ENCODE measurements around the gene STOML1. TPM values are rescaled to one million over a fixed set of nuclear protein-coding genes. Genes with fewer than 3 reads are reported as not detected.
A peak's percentile ranks its signal among the peaks of the same experiment; 100 is the strongest.
"Not testable (repeated sequence)": the region's sequence is repeated elsewhere in the genome, so short reads cannot be mapped to it uniquely, and the experiment has no call there.

The STOML1 gene
- total RNA-seq, 1 experiment from 2014 or later, result 14.6 TPM

DNA sequence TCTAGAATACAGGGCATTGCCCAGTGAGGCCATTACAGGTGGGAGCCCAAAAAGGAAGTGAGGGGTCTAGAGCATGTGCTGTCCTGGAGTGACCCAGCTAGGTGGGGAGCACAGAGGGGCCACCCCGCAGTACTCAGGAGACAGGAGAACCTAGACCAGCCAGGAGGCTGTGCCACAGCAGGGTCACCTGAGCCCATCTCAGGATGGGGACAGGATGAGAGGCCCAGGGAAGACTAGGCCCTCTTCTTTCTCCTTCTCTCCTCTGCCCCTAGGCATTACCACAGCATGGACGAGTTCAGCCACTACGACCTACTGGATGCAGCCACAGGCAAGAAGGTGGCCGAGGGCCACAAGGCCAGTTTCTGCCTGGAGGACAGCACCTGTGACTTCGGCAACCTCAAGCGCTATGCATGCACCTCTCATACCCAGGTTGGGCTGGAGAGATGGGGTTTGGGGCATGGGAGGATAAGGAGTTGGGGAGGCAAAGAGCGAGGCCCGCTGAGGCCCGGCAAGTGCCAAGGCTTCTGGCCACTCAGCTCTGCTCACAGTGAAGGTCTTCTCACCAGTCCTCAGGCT lies 45.2 kb downstream of the STOML1 start:
- DNase-seq (ENCODE audit: low spot score), result no peak

DNA sequence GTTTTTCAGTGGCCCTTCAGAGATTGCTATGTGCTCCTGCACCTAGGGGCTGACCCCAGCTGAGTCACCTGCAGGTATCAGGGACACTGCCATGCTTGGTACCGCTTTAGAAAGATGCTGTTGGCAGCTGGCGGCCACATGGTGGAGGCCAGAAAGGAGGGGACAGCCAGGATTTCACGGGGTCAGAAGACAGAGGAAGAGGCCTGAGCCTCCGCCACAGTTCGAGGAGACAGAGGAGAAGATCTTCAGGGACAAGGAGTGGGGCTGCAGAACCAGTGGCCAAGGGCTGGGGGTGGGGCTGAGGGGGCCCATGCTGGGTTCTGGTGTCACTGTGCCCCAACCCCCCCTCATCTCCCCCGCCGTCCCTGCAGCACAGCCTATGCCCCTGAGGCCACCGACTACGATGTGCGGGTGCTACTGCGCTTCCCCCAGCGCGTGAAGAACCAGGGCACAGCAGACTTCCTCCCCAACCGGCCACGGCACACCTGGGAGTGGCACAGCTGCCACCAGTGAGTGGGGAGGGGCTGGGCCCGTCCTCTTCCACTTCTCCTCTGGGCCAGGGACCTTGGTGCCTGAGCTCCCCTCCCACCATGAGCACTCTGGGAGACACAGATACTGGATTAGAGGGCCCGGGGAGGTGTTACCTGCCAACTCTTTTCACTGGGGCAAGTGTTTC lies 45.9 kb downstream of the STOML1 start:
- no peak for DNase-seq (ENCODE audit: low spot score)

DNA sequence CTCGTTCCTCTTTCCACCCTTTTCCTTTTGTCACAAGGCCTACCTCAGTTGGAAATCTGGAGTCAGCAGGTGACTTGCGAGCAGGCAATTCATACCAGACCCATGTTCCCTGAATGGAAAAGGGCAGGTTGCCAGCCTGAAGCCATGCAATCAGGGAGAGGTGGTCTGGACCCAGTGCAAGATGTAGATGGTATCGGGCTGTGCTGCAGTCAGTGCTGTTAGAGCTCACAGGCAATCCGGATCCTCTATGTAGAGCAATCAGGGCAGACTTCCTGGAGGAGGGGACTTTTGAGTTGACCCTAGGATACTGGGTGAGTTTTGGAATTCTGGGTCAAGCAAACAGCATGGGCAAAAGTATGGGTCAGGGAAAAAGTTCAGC lies 47.0 kb downstream of the STOML1 start:
- DNase-seq (ENCODE audit: low spot score), result no peak

DNA sequence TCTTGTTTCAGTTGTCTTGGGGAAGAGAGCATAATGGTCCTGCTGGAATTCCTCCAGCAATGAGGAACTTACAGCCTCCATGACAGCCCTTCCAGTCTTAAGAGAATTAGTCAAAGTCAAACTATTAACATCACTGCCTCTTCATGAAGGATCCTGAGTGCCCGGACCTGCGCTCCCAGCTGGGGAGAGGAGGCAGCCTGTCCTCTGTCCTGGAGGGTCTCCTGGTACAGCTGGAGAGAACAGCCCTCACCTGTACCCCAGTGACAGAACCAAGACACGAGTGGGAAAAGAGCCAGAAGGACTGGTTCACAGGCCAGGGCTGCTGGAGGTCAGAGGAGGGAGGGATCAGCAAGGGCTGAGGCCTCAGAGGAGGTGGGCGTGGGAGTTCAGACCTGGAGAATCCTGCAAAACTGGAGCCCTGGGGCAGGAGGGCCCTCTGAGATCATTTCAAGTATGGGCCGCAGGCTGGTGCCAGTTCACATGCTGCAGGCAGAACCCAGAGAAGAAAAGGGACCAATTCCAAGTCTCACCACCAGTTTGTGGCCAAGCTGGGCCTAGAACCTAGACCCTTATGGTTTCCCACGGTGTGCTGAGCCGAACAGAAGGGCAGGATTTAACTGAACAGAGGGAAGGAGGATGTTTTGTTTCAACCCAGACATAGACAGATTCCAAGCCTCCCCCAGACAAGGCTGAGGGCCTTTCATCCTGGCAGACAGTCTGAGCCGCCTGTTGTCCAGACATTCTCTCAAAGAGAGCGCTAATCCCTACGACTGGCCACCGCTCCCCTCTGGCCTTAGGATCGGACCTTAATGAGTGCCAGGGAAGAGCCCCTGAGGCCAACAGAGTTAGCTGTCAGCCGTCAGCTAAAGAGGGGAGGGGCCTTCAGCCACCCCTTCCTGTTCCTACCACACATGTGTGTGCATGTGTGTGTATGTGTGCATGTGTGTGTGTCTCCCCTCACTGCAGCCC lies 47.6 kb downstream of the STOML1 start:
- DNase-seq (ENCODE audit: low spot score), result no peak

DNA sequence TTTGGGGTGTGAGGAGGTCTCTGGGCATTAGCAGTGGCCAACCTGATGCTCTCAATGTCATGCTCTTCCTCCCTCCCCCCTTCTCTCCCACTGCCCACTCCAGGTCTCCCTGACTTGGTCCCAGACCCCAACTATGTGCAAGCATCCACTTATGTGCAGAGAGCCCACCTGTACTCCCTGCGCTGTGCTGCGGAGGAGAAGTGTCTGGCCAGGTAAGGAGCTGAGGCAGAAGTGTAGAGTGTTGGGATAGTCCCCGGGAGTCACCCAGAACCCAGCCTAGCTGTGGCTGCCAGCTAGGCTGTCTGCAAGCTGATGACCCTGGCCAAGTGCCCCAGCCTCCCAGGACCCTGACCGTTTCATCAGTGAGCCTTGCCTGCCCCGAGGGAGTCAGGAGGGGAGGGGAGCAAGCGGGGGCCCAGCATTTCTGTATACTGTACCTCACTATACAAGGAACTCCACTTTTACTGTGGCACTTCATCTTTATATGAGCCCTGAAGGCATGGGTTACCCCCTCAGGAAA lies 49.3 kb downstream of the STOML1 start:
- no peak for DNase-seq (ENCODE audit: low spot score)

DNA sequence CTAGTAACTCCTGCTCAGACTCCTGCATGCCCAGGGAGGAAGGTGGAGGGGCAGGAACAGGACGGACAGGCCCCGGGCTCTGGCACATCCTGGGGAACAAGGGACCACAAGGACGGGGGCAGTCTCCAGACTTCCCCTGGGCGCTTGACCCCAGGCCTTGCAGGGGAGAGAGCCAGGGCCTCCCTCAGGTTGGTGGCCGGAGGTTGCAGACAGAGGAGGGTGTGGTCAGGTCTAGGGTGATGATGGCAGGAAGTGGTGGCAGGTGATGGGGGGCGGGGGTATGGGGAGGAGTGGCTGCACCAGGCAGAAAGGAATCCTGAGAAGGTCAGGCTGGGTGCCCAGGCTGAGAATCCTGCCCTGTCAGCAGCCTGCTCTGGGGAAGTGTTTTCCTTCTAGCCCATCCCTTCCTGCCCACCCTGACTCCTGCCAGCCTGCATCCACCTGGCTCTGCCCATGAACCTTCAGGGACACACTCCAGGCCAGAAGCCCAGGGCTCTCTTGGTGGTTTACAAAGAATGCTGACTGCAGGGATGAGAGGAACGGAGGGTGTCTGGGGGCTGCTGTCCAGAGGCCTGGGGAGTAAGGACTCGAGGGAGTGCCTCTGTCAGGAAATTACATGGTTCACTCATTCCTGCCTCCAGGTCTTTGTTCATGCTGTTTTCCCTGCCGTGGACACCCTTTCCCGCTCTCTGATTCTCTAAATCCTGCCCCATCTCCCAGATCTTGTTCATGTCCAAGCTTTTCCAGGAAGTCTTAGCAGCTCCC lies 50.0 kb downstream of the STOML1 start:
- DNase-seq (ENCODE audit: low spot score), result peak; percentile 85

DNA sequence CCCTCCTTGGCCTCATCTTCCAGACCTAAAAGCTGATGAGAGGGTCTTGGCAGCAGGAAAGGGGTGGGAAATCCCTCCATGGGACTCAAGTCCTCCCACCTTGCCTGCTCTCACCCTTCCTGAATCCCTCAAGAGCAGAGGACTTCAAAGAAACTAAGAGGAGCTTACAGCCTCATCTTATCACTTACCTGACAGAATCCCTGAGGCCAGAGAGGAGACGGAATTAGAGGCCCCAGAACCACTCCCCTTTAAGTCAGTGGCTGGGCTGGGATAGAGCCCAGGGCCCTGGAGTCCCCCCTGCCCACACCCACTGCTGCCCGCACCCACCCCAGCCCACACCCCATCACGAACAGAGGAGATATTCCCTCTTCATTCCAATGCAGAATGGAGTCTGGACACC lies 50.6 kb downstream of the STOML1 start:
- DNase-seq (ENCODE audit: low spot score), result no peak

DNA sequence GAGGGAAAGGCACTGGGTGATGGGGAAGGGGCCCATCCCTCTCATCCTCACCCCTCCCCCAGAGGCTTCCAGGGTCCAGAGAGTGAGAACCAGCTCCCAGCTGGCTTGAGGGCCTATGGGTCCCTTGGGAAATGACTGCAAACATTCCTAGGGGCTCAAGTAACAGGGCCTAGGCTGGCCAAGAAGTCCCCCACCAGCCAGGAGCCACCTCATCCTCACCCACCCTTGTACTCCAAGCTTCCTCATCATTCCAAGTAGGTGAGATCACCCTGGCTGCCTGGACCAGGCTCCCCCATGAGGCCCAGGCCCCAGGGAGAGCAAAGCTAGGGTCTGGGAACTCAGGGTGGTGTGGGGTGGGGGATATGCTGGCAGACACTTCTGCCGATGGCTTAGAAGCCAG lies 51.1 kb downstream of the STOML1 start:
- DNase-seq (ENCODE audit: low spot score), result peak; percentile 93

DNA sequence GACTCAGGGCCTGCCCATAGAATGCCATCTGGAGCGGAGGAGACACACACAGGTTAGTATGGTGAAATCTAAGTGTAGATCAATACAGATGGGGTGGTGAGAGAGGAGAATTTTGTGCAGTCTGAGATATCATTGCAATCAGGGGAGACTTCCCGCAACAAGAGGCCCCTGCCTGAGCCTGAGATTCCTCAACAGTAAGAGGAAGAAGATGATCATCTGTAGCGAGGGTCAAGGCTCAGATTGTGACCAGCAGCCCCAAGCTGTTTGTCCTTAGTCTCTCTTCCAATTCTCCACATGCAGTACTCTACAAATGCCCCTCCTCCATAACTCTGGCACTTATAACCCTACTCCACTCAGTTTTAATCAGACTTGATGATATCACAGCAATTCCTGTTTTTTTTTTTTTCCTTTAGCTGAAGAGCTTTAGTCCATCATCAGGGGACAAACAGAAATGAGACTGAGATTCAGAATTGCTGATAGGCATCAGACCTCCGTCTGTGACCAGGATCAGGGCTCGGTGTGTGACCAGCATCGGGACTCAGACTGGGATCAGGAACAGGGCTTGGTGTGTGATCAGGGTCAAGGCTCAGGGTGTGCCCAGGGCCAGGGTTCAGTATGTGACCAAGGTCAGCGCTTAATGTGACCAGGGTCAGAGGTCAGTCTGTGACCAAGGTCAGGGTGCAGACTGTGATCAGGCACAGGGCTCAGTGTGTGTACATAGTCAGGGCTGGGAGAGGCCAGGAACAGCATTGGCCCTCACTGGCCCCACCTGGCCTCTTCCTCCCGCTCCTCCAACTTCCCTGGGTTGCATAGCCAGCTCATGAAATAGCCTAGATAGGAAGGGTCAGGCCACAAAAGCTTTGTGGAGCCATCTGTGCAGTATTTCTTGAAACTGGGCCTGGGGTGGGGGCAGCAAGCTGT lies 51.8 kb downstream of the STOML1 start:
- no peak for DNase-seq (ENCODE audit: low spot score)

DNA sequence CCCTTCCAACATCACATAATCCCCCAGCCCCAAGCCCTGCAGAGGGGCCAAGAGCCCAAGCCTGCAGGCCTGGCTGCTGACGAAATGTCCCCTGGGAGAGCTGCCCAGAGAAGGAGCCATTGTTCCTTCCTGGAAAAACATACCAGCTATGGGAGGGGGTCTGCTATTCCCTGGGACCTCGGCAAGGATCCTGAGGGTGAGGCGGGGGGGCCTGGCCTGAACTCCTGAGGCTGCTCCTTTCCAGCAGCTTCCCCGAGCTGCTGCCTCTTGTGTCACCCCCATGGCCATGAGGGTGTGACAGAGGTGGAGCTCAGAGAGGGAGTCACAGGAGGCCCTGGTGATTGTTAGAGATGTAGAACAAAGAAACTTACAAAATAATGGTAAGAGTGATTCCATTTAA lies 53.0 kb downstream of the STOML1 start:
- no peak for DNase-seq (ENCODE audit: low spot score)

DNA sequence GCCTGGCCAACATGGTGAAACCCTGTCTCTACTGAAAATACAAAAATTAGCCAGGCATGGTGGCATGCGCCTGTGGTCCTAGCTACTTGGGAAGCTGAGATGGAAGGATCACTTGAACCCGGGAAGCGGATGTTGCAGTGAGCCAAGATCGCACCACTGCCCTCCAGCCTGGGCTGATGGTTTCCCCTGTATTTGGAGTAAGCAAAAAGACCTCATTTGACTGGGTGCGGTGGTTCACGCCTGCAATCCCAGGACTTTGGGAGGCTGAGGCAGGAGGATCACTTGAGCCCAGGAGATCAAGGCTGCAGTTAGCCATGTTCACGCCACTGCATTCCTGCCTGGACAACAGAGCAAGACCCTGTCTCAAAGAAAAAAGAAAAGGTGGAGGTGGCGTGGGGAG lies 53.6 kb downstream of the STOML1 start:
- DNase-seq (ENCODE audit: low spot score), result not testable (repeated sequence)

DNA sequence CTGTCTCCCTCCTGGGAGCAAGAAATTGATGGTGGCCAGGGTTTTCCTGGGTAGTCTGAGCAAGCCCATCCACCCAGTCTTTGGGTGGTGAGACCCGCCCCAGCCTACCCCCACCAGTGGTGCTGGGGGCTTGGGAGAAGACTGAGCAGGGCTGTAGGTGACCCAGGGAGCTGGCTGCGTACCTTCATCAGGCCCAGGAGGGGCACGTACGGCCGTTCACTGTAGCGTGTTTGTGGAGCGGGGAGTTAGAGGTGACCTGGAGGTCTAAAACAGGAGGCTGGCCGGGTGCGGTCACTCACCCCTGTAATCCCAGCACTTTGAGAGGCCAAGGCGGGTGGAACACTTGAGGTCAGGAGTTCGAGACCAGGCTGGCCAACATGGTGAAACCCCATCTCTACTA lies 54.4 kb downstream of the STOML1 start:
- DNase-seq (ENCODE audit: low spot score), result no peak

DNA sequence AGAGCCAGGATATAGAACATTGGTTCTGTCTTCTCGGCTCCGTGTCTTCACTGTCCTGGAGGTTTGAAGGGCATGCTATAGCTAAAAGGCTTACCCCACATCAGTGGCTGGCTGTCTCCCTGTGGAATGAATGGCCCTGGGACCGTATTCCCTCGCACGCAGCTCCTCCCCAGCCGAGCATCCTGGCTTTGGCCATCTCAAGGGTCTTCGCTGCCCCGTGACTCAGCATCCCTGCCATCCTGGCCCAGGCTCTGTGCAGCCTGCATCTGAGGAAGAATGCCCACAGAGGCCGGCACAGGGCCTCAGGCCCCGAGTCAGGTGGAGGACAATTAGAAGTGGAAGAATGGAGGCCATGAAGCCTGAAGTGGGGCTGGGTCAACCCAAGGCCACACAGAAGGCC lies 54.8 kb downstream of the STOML1 start:
- DNase-seq (ENCODE audit: low spot score), result no peak

DNA sequence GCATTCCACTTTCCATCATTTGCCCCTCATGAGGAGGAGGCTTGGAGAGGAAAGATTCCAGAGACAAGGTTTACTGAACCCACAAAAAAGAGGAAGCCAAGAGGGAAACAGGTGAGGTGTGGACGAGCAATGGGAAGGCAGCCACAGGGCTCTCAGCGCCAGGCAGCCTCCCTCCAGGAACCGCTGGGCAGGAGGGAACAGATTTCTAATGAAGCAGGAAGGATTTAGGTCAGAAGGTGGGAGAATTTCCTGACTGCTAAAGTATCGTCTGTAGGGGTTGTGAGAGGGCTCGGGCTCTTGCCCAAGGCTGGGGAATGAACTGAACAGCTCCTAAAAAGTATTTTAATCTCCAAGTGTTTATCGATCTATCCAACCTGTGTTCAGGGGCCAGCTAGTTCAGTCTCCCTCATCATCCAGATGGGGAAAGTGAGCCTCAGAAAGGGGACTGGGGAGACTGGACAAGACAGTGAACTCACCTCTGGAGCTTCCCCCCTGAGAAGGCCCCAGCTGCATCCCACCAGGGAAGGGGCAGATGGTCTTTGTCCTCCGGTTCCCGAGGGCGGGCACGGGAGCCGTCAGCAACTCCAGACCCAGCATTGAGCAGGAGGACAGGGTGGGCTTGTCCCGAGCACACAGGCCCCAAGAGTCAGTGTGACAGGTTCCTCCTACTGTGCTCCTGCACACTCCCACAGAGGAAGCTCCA lies 55.4 kb downstream of the STOML1 start:
- DNase-seq (ENCODE audit: low spot score), result no peak

DNA sequence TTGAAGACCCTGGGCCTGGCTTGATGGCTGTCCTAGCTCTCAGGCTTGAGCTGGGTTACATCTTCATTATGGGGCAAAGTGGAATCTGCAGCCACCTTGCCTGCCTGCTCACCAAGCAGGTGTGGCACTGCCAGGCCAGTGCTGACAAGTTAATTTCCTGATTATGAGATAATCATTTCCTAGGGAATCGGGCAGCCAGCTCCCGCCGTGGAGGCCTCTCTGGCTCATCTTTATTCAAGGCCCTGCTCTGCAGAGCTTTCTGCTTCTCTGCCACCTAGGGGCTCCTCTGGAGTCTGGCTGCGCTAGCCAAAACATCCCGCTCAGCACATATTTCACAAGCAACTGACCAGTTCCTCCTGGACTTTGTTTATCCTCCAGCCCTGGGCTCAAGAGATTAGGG lies 55.9 kb downstream of the STOML1 start:
- no peak for DNase-seq (ENCODE audit: low spot score)

DNA sequence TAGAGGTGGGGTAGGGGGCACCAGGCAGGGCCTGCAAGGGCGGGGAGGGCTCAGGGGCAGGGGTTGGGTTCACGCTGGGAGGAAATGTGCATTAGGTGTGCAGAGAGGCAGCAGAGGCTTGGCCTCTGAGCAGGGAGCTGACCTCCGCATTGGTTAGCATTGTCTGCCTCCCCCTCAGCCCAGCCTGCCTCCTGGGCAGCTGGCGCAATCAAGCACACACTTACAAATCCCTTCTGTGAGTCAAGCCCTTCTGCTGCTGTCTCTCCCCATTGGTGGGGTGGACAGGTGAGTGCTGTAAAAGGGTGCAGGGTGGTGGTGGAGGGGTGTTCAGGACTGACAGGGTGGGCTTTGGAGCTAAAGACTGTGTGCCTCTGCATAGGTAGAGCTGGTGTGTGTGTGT lies 56.5 kb downstream of the STOML1 start:
- DNase-seq (ENCODE audit: low spot score), result no peak

DNA sequence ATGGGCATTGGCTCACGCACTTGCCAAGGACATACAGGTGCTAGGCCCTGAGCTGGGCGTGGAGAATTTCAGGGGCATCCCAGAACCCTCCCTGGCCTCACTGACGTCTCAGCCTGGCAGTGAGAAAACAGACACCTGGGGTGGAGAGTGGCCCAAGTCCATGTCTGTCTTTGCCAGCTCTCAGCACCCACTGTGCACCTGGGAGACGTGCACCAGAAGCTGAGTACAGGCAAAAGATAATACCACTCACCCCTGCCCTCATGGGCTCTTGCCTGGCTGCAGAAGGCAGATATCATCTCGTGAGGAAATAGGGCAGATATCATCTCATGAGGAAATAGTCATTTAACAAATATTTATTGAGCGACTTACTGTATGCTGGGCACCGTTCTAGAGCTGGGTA lies 57.8 kb downstream of the STOML1 start:
- DNase-seq (ENCODE audit: low spot score), result no peak

DNA sequence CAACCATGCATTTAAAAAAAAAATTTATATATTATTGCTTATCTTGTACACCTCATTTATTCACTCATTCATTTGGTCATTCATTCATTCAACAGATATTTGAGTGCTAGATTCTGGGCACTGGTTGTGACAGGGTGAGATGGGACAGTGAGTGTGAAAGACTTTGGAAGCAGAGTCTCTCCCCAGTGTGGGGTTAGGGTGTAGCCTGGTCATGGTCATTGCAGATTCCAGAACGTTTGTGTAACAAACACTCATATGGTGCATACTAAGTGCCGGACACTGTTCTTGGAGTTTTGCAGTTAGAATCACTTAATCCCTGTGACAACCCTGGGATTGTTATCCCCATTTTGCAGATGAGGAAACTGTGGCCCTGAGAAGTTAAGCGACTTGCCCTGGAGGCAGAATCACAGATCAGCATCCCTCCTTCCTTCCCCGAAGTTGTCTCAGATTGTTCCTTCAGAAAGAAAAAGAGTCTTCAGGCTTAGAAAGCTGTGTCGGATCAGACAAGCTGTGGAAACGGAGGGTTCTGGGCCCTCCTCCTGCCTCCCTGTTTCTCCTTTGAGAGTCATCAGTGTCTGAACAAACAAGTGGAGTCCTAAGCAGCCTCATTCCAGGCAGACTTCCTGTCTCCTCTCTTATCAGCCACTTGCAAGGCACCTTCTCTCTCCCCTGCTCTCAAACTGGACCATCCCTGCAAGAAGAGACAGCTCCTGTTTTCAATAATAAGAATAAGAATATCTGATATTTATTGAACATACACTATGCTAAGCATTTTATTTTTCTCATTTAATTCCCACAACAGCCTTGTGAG lies 59.5 kb downstream of the STOML1 start:
- DNase-seq (ENCODE audit: low spot score), result no peak

DNA sequence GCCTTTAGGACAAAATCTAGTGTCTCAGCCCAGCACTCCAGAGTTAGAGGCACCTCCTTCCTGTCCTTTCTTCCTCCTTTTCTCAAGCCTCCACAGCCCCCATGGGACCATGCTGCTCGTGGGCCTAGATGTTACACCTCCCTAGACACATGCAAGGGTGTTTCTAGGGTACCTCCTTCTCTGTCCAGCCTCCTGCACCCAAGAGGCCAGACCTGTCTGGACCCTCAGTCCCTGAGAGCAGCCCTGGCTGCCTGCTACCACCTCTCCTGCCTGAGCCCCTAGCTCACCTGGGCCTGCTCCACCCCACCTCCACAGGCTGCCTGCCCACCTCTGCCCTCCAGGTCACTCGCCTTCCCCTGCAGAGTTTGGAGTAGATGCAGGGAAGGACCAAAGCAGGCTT lies 60.7 kb downstream of the STOML1 start:
- no peak for DNase-seq (ENCODE audit: low spot score)

Measured in A172 (cell line).